Osteocyte (in vitro differentiated cells): ENCODE measurements around the gene FLRT3. TPM values are rescaled to one million over a fixed set of nuclear protein-coding genes. Genes with fewer than 3 reads are reported as not detected.

Experiments
- DNase-seq: peaks from one replicate; pipeline ENCODE4 v3.0.0; 2021; ENCODE audit warnings: mixed read lengths; ENCODE audit not compliant: unreplicated experiment; ENCODE audit errors: extremely low spot score
- H3K27ac Mint-ChIP-seq: one replicate; pipeline ENCODE4 v1.8.0; 2021; ENCODE audit warnings: mild to moderate bottlenecking, mixed read lengths; ENCODE audit not compliant: unreplicated experiment
- H3K27me3 Mint-ChIP-seq: one replicate; pipeline ENCODE4 v1.8.0; 2021; ENCODE audit warnings: mixed read lengths; ENCODE audit not compliant: unreplicated experiment
- H3K36me3 Mint-ChIP-seq: one replicate; pipeline ENCODE4 v1.8.0; 2021; ENCODE audit warnings: mixed read lengths; ENCODE audit not compliant: unreplicated experiment
- H3K4me1 Mint-ChIP-seq: one replicate; pipeline ENCODE4 v1.8.0; 2021; ENCODE audit warnings: mixed read lengths; ENCODE audit not compliant: unreplicated experiment
- H3K4me3 Mint-ChIP-seq: one replicate; pipeline ENCODE4 v1.8.0; 2021; ENCODE audit warnings: mild to moderate bottlenecking, moderate library complexity, mixed read lengths; ENCODE audit not compliant: unreplicated experiment
- H3K9me3 Mint-ChIP-seq: one replicate; pipeline ENCODE4 v1.8.0; 2021; ENCODE audit warnings: mixed read lengths; ENCODE audit not compliant: unreplicated experiment
- CTCF ChIP-seq: fragments of 200-600 bp; sonication (generic); IDR thresholded peaks from 2 replicates; pipeline ENCODE4 v1.5.0; 2021; ENCODE audit warnings: antibody characterized with exemption, mild to moderate bottlenecking, moderate library complexity
- total RNA-seq: library from RNA; stranded (reverse); gene quantifications from 2 replicates; pipeline ENCODE4 v1.2.1, GENCODE V29; 2021

FLRT3 gene
- total RNA-seq, 1 donor from 2014 or later, result 0.40 TPM

GRCh38 chr20:14307956-14308355, 29.5 kb downstream of the FLRT3 start:
- Mint-ChIP-seq H3K9me3 (no peaks in the 10 kb centered on the region), H3K27ac (no peak overlapping the region), H3K27me3 (no peaks in the 10 kb centered on the region), H3K4me3 (no peak overlapping the region), H3K4me1 (no peaks in the 10 kb centered on the region), H3K36me3 (no peaks in the 10 kb centered on the region)
- TF ChIP-seq CTCF, result no peak
- DNase-seq, result no peak

- Mint-ChIP-seq H3K4me1 (no peaks in the 10 kb centered on the region), H3K36me3 (no peaks in the 10 kb centered on the region)
These were observed 32.9 kb downstream of the FLRT3 start for GRCh38 chr20:14304472-14304871.

GRCh38 chr20:14303651-14304050, 33.8 kb downstream of the FLRT3 start:
- Mint-ChIP-seq H3K9me3 (no peaks in the 10 kb centered on the region), H3K27me3 (no peaks in the 10 kb centered on the region), H3K27ac (no peak overlapping the region), H3K4me1 (no peaks in the 10 kb centered on the region), H3K4me3 (no peak overlapping the region), H3K36me3 (no peaks in the 10 kb centered on the region)
- no peak for DNase-seq
- no peak for TF ChIP-seq CTCF

More at GRCh38 chr20:14304472-14304871, 32.9 kb downstream of the FLRT3 start:
- TF ChIP-seq CTCF, result no peak
- DNase-seq, result no peak
- no peaks in the 10 kb centered on the region for H3K9me3 Mint-ChIP-seq
- H3K27ac Mint-ChIP-seq, result no peak overlapping the region
- no peaks in the 10 kb centered on the region for H3K27me3 Mint-ChIP-seq
- H3K4me3 Mint-ChIP-seq, result no peak overlapping the region

- H3K27ac Mint-ChIP-seq, result no peak overlapping the region
- no peaks in the 10 kb centered on the region for H3K4me1 Mint-ChIP-seq
- no peak for DNase-seq
- H3K36me3 Mint-ChIP-seq, result no peaks in the 10 kb centered on the region
- no peaks in the 10 kb centered on the region for H3K27me3 Mint-ChIP-seq
- no peaks in the 10 kb centered on the region for H3K9me3 Mint-ChIP-seq
- no peak overlapping the region for H3K4me3 Mint-ChIP-seq
- no peak for TF ChIP-seq CTCF
These were observed 34.3 kb downstream of the FLRT3 start for GRCh38 chr20:14303106-14303505.

GRCh38 chr20:14299831-14300230, 37.6 kb downstream of the FLRT3 start:
- H3K36me3 Mint-ChIP-seq, result no peaks in the 10 kb centered on the region
- no peaks in the 10 kb centered on the region for H3K4me1 Mint-ChIP-seq
- H3K27ac Mint-ChIP-seq, result no peak overlapping the region
- no peak overlapping the region for H3K4me3 Mint-ChIP-seq
- H3K27me3 Mint-ChIP-seq, result no peaks in the 10 kb centered on the region
- DNase-seq, result no peak
- no peaks in the 10 kb centered on the region for H3K9me3 Mint-ChIP-seq
- TF ChIP-seq CTCF, result no peak
